ENCODE data around the gene LRRC25. TPM values are rescaled to one million over a fixed set of nuclear protein-coding genes. Genes with fewer than 3 reads are reported as not detected.
A peak's percentile ranks its signal among the peaks of the same experiment; 100 is the strongest.

The LRRC25 gene
- total and polyA plus RNA-seq, 2 of the 4 experiments (the other 2 are of a cell fraction) = 0.03 TPM; not detected in 1

DNA sequence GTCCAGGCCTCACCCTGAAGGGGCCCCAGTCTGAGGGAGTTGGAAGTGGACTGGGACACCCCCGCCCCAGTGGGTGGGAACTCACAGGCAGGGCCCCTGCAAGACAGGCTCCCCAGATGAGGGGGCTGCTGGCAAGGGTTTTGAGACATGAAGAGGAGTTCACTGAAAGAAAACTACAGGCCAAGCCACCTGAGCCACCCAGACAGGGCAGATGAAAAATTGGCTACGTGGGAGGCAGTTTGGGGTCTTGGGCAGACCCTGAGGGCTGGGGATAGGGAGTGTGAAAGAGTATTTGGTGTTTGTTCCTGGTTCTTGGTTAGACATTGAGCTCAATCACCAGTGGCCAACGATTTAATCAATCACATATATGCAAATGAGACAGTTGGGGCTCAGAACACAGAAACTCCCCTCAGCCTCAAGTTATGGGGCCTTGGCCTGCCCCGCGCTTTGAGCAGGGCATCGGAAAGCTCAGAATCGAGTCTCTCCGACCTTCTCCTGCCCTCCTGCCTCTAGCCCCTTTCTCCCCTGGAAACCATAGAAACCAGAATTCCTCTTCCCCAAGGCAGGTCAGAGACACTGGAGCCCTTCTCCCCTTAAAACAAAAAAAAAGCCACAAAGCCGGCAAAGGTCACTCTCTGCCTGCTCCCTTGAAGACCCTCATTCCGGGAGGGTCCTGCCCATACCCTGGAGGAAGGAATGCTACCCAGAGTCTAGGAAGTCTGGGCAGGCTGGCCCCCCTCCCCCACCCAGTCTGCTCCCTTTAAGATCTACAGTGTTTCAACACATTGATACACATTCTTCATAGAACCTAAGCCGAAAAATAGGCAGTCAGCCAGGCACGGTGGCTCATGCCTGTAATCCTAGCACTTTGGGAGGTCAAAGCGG is 41.8 kb upstream of the LRRC25 start:
- CTCF ChIA-PET = no interaction called here
- Histone ChIP-seq H4K5ac (ENCODE audit: low read depth, low read length) (no peak overlapping the region), H3K4me1 (ENCODE audit: control insufficient read depth, insufficient read depth, low read length) (peaks cover 22% of the 10 kb centered on the region; the same call in 1 of the 2 replicates), H3K18ac (ENCODE audit: low read depth, low read length) (no peak overlapping the region), H2BK5ac (ENCODE audit: low read depth, low read length, poor library complexity, severe bottlenecking) (no peak overlapping the region), H3K4me2 (ENCODE audit: low read depth, low read length) (no peak overlapping the region), H4K20me1 (ENCODE audit: insufficient read depth, low read length) (peaks cover 56% of the 10 kb centered on the region), H3K23ac (ENCODE audit: low read depth, low read length) (no peak overlapping the region; the same call in 1 of the 2 replicates), H4K91ac (ENCODE audit: insufficient read depth, low read depth, low read length) (no peak overlapping the region), H3K27ac (ENCODE audit: insufficient read depth, low read length) (no peak overlapping the region), H3K56ac (ENCODE audit: extremely low read depth, insufficient read depth, low read length) (no peak overlapping the region), H2AK9ac (replicated peaks; ENCODE audit: low read depth, low read length, poor library complexity) (no peak overlapping the region), H2BK15ac (ENCODE audit: low read depth, low read length) (no peak overlapping the region), H3K27me3 (ENCODE audit: control insufficient read depth, insufficient read depth, low read length) (no peaks in the 10 kb centered on the region), H3K36me3 (ENCODE audit: control insufficient read depth, insufficient read depth, low read length) (peaks cover 25% of the 10 kb centered on the region), H2BK20ac (ENCODE audit: low read depth, low read length) (no peak overlapping the region), H3K79me1 (ENCODE audit: low read depth in 1 of 2, low read length in 2 of 2) (peaks cover 7 to 32% of the 10 kb centered on the region in 2 experiments; a peak in 3 of 4 replicates), H3K9me1 (ENCODE audit: insufficient read depth, low read length) (peaks cover 12% of the 10 kb centered on the region; the same call in 1 of the 2 replicates), H3K14ac (replicated peaks; ENCODE audit: low read depth, low read length) (no peak overlapping the region), H3K4me3 (ENCODE audit: insufficient read depth, low read depth, low read length) (no peak overlapping the region), H2AK5ac (ENCODE audit: low read depth, low read length) (peak overlapping the region; percentile 50; the same call in 1 of the 2 replicates), H2BK120ac (ENCODE audit: low read depth, low read length) (no peak overlapping the region), H3K9me3 (ENCODE audit: control insufficient read depth, insufficient read depth, low read length) (no peaks in the 10 kb centered on the region), H2AFZ (replicated peaks; ENCODE audit: low read length, poor library complexity) (no peak overlapping the region), H4K8ac (ENCODE audit: low read depth in 2 of 2, low read length in 2 of 2) (no peak overlapping the region), H3K9ac (ENCODE audit: low read depth, low read length) (no peak overlapping the region), H3K4ac (ENCODE audit: low read depth, low read length) (no peak overlapping the region)
- WGBS, 2 experiments (ENCODE audit: extremely low coverage in 2 of 2, insufficient read length in 1 of 2) = 44% methylated on average over 5 of the region's 13 CpGs; no CpG with 5 or more reads in 1 of the 2 experiments
- dilution Hi-C loops (cut with HindIII; ENCODE audit: low sequenced_read_pairs, unreplicated experiment) (no loop called here), in situ Hi-C loops (cut with MboI; ENCODE audit: low sequenced_read_pairs) (no loop called here), intact Hi-C loops (cut with micrococcal nuclease) (no loop called here)
- no TSS peak for BruUV-seq (replicated peaks)
- TF ChIP-seq POLR2A (IDR thresholded peaks at IDR 0.05; ENCODE audit: low read depth, low read length) = no peak
- peak; percentile 37 for TF ChIP-seq CEBPB (IDR thresholded peaks at IDR 0.05; ENCODE audit: low read depth, low read length)
- TF ChIP-seq, protein P1, sequence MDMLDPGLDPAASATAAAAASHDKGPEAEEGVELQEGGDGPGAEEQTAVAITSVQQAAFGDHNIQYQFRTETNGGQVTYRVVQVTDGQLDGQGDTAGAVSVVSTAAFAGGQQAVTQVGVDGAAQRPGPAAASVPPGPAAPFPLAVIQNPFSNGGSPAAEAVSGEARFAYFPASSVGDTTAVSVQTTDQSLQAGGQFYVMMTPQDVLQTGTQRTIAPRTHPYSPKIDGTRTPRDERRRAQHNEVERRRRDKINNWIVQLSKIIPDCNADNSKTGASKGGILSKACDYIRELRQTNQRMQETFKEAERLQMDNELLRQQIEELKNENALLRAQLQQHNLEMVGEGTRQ (IDR thresholded peaks at IDR 0.05; ENCODE audit: low read depth, low read length) = no peak
- TF ChIP-seq, protein P2, sequence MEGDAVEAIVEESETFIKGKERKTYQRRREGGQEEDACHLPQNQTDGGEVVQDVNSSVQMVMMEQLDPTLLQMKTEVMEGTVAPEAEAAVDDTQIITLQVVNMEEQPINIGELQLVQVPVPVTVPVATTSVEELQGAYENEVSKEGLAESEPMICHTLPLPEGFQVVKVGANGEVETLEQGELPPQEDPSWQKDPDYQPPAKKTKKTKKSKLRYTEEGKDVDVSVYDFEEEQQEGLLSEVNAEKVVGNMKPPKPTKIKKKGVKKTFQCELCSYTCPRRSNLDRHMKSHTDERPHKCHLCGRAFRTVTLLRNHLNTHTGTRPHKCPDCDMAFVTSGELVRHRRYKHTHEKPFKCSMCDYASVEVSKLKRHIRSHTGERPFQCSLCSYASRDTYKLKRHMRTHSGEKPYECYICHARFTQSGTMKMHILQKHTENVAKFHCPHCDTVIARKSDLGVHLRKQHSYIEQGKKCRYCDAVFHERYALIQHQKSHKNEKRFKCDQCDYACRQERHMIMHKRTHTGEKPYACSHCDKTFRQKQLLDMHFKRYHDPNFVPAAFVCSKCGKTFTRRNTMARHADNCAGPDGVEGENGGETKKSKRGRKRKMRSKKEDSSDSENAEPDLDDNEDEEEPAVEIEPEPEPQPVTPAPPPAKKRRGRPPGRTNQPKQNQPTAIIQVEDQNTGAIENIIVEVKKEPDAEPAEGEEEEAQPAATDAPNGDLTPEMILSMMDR (conservative IDR thresholded peaks at IDR 0.05; ENCODE audit: low read depth, low read length) = peak; percentile 21; the same call in 1 of the 2 replicates
- POLR2A ChIA-PET (ENCODE audit: unreplicated experiment) = no interaction called here
- DNase-seq (peak; percentile 77), ATAC-seq (ENCODE audit: low read depth) (peak; percentile 2; the same call in 1 of the 2 replicates)
